ENCODE results near the gene PLXDC1. TPM values are rescaled to one million over a fixed set of nuclear protein-coding genes. Genes with fewer than 3 reads are reported as not detected.

PLXDC1 gene
- total RNA-seq, 1 experiment from 2014 or later: 0.52 TPM

- H3K4me1 Mint-ChIP-seq (ENCODE audit: low read depth, unreplicated experiment): peaks cover 7% of the 10 kb centered on the region
- no peak for TF ChIP-seq CTCF (IDR thresholded peaks at IDR 0.05; ENCODE audit: unreplicated experiment)
- no peaks in the 10 kb centered on the region for H3K36me3 Mint-ChIP-seq (ENCODE audit: insufficient read depth, unreplicated experiment)
- no peak for DNase-seq
- H3K27me3 Mint-ChIP-seq (ENCODE audit: unreplicated experiment): peaks cover 84% of the 10 kb centered on the region
- BruUV-seq (replicated peaks): no TSS peak
- CTCF ChIA-PET: interaction anchor here (0.6 kb wide), 1 partner anchor 16 kb away, joined by 6 read pairs; no protein-coding TSS in a partner anchor
- H3K4me3 Mint-ChIP-seq (ENCODE audit: low read depth, unreplicated experiment): no peak overlapping the region
- no peak overlapping the region for H3K27ac Mint-ChIP-seq (ENCODE audit: unreplicated experiment)
- intact Hi-C loops (cut with micrococcal nuclease; ENCODE audit: unreplicated experiment): no loop called here
- H3K9me3 Mint-ChIP-seq (ENCODE audit: low read depth, unreplicated experiment): no peaks in the 10 kb centered on the region
These were observed 78.1 kb downstream of the PLXDC1 start for GRCh38 chr17:39073353-39073752.

GRCh38 chr17:39071573-39071972 is 79.9 kb downstream of the PLXDC1 start:
- Mint-ChIP-seq H3K27me3 (ENCODE audit: unreplicated experiment) (peaks cover 84% of the 10 kb centered on the region), H3K9me3 (ENCODE audit: low read depth, unreplicated experiment) (no peaks in the 10 kb centered on the region), H3K4me3 (ENCODE audit: low read depth, unreplicated experiment) (no peak overlapping the region), H3K36me3 (ENCODE audit: insufficient read depth, unreplicated experiment) (no peaks in the 10 kb centered on the region), H3K27ac (ENCODE audit: unreplicated experiment) (no peak overlapping the region), H3K4me1 (ENCODE audit: low read depth, unreplicated experiment) (peaks cover 7% of the 10 kb centered on the region)
- no TSS peak for BruUV-seq (replicated peaks)
- TF ChIP-seq CTCF (IDR thresholded peaks at IDR 0.05; ENCODE audit: unreplicated experiment): no peak
- CTCF ChIA-PET: interaction anchor here (0.6 to 2.4 kb wide), 7 partner anchors 8 to 593 kb away, joined by 3 to 20 read pairs (median 6); no protein-coding TSS in a partner anchor
- intact Hi-C loops (cut with micrococcal nuclease; ENCODE audit: unreplicated experiment): no loop called here
- no peak for DNase-seq

- Mint-ChIP-seq H3K27ac (ENCODE audit: unreplicated experiment) (no peak overlapping the region), H3K27me3 (ENCODE audit: unreplicated experiment) (peaks cover 89% of the 10 kb centered on the region), H3K36me3 (ENCODE audit: insufficient read depth, unreplicated experiment) (no peaks in the 10 kb centered on the region), H3K4me3 (ENCODE audit: low read depth, unreplicated experiment) (no peak overlapping the region), H3K4me1 (ENCODE audit: low read depth, unreplicated experiment) (peaks cover 7% of the 10 kb centered on the region), H3K9me3 (ENCODE audit: low read depth, unreplicated experiment) (no peaks in the 10 kb centered on the region)
- BruUV-seq (replicated peaks): no TSS peak
- CTCF ChIA-PET: interaction anchor here (0.6 to 2.4 kb wide), 7 partner anchors 18 to 175 kb away, joined by 3 to 10 read pairs (median 3); no protein-coding TSS in a partner anchor
- peak; percentile 92 for TF ChIP-seq CTCF (IDR thresholded peaks at IDR 0.05; ENCODE audit: unreplicated experiment)
- intact Hi-C loops (cut with micrococcal nuclease; ENCODE audit: unreplicated experiment): loop anchor here (1.0 kb wide), 1 partner anchor 84 kb away; no protein-coding TSS in a partner anchor
- peak; percentile 67 for DNase-seq
These were observed 82.2 kb downstream of the PLXDC1 start for GRCh38 chr17:39069114-39069756.

GRCh38 chr17:39064819-39065218 is 86.6 kb downstream of the PLXDC1 start:
- Mint-ChIP-seq H3K27me3 (ENCODE audit: unreplicated experiment) (peaks cover 95% of the 10 kb centered on the region), H3K4me3 (ENCODE audit: low read depth, unreplicated experiment) (no peak overlapping the region), H3K36me3 (ENCODE audit: insufficient read depth, unreplicated experiment) (no peaks in the 10 kb centered on the region), H3K27ac (ENCODE audit: unreplicated experiment) (no peak overlapping the region), H3K9me3 (ENCODE audit: low read depth, unreplicated experiment) (no peaks in the 10 kb centered on the region), H3K4me1 (ENCODE audit: low read depth, unreplicated experiment) (peaks cover 7% of the 10 kb centered on the region)
- intact Hi-C loops (cut with micrococcal nuclease; ENCODE audit: unreplicated experiment): no loop called here
- TF ChIP-seq CTCF (IDR thresholded peaks at IDR 0.05; ENCODE audit: unreplicated experiment): no peak
- BruUV-seq (replicated peaks): no TSS peak
- CTCF ChIA-PET: interaction anchor here (0.5 to 3.7 kb wide), 9 partner anchors 10 to 1550 kb away, joined by 3 to 13 read pairs (median 8); no protein-coding TSS in a partner anchor
- no peak for DNase-seq
